ENCODE results near the gene DUSP28. TPM values are rescaled to one million over a fixed set of nuclear protein-coding genes. Genes with fewer than 3 reads are reported as not detected.

DUSP28 gene
- total RNA-seq, 1 experiment from 2014 or later = 8.1 TPM

DNA sequence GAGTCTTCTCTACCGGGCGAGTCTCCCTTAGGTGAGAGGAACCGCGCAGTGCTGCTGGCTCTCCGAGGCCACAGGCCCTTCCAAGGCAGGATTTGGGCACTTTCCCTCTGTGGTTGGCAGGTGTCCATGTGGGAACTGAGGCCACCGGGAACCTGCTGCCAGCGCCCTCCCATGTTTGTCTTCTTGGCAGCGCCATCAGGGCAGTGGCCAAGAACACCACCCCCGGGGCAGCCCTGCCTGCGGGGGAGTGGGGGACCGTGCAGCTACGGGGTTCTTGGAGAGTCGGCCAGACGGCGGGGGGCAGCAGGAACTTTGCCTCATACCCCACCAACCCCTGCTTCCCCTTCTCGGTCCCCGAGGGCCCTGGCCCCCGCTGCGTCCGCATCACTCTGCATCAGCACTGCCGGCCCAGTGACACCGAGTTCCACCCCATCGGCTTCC lies 36.4 kb downstream of the DUSP28 start:
- H3K4me2 ChIP-seq (ENCODE audit: low read depth, low read length, poor library complexity, severe bottlenecking) = no peak overlapping the region
- H3K9me3 ChIP-seq (ENCODE audit: low read length) = no peaks in the 10 kb centered on the region
- 0 out of 2 replicates have a peak, but pooled peaks cover 11% of the 10 kb centered on the region for H4K20me1 ChIP-seq (ENCODE audit: insufficient read depth, low read depth, low read length)
- no peak for DNase-seq
- no peak overlapping the region for H3K27ac ChIP-seq (ENCODE audit: low read length)
- no peaks in the 10 kb centered on the region for H3K9me2 ChIP-seq (replicated peaks; ENCODE audit: insufficient read depth, low read length)
- no peak overlapping the region for H3K4me3 ChIP-seq (ENCODE audit: low read length)
- no peaks in the 10 kb centered on the region for H3K4me1 ChIP-seq (ENCODE audit: low read length)
- H2AFZ ChIP-seq (ENCODE audit: low read length) = no peak overlapping the region
- H3K27me3 ChIP-seq (ENCODE audit: low read length) = no peaks in the 10 kb centered on the region
- no peaks in the 10 kb centered on the region for H3K36me3 ChIP-seq (ENCODE audit: insufficient read depth, low read length)
- peaks cover 12% of the 10 kb centered on the region; the same call in 1 of the 2 replicates for H3K79me2 ChIP-seq (ENCODE audit: low read length)
- no peak overlapping the region for H3K9ac ChIP-seq (ENCODE audit: low read length)

DNA sequence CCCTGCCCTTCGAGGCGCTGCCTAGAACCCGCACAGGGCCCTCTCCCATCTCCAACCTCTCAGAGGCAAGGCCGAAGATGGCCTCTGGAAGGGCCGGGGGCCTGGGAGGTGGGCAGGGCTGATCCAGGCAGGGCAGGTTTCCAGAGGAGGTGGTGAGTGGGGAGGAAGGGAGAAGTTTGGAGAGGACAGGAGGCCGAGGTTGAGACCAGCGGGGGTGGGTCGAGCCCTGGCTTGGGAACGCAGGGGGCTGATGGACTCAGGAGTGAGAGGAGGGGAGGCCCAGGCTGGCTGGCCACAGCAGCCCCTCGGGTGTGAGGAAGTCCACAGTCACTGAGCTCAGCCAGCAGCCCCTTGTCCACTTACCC lies 36.9 kb downstream of the DUSP28 start:
- H3K27me3 ChIP-seq (ENCODE audit: low read length) = no peaks in the 10 kb centered on the region
- no peaks in the 10 kb centered on the region for H3K36me3 ChIP-seq (ENCODE audit: insufficient read depth, low read length)
- peaks cover 7% of the 10 kb centered on the region; the same call in 1 of the 2 replicates for H3K79me2 ChIP-seq (ENCODE audit: low read length)
- no peaks in the 10 kb centered on the region for H3K4me1 ChIP-seq (ENCODE audit: low read length)
- no peak overlapping the region for H3K4me3 ChIP-seq (ENCODE audit: low read length)
- no peak overlapping the region for H3K27ac ChIP-seq (ENCODE audit: low read length)
- H3K9me2 ChIP-seq (replicated peaks; ENCODE audit: insufficient read depth, low read length) = no peaks in the 10 kb centered on the region
- H4K20me1 ChIP-seq (ENCODE audit: insufficient read depth, low read depth, low read length) = 0 out of 2 replicates have a peak, but pooled peaks cover 11% of the 10 kb centered on the region
- no peak for DNase-seq
- no peak overlapping the region for H3K9ac ChIP-seq (ENCODE audit: low read length)
- H3K9me3 ChIP-seq (ENCODE audit: low read length) = no peaks in the 10 kb centered on the region
- no peak overlapping the region for H2AFZ ChIP-seq (ENCODE audit: low read length)
- H3K4me2 ChIP-seq (ENCODE audit: low read depth, low read length, poor library complexity, severe bottlenecking) = no peak overlapping the region

DNA sequence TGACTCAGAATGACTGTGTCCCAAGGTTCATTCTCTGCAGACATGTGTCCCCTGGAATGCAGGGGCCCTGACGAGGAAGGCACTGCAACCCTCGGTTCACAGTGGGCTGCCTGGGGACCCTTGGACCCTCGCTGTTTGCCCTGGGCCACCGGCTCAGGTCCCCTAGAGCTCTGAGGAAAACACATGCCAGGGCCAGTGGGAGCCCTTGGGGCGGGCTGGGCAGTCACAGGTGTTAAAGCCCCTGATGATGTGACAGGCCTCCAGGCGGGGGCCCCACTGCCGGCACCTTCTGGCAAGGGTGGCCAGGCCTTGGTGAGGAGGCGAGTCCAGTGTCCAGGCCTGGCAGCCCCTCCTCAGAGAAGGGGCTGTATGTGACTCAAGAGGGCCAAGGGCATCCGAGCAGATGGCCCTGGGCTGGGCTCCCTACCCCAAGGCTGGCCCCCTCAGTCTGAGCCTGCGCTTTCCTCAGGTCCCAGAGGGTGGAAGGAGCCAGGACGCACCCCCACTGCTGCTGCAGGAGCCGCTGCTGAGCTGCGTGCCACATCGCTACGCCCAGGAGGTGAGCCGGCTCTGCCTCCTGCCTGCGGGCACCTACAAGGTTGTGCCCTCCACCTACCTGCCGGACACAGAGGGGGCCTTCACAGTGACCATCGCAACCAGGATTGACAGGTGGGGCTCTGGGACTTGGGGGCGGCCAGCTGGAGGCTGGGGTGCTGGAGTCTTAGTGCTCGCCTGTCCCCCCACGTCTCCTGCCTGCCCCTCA lies 37.4 kb downstream of the DUSP28 start:
- Histone ChIP-seq H2AFZ (ENCODE audit: low read length) (no peak overlapping the region), H3K79me2 (ENCODE audit: low read length) (peaks cover 4% of the 10 kb centered on the region; the same call in 1 of the 2 replicates), H3K4me1 (ENCODE audit: low read length) (no peaks in the 10 kb centered on the region), H4K20me1 (ENCODE audit: insufficient read depth, low read depth, low read length) (0 out of 2 replicates have a peak, but pooled peaks cover 11% of the 10 kb centered on the region), H3K9ac (ENCODE audit: low read length) (no peak overlapping the region), H3K4me3 (ENCODE audit: low read length) (no peak overlapping the region), H3K4me2 (ENCODE audit: low read depth, low read length, poor library complexity, severe bottlenecking) (no peak overlapping the region), H3K36me3 (ENCODE audit: insufficient read depth, low read length) (no peaks in the 10 kb centered on the region), H3K27ac (ENCODE audit: low read length) (no peak overlapping the region), H3K9me2 (replicated peaks; ENCODE audit: insufficient read depth, low read length) (no peaks in the 10 kb centered on the region), H3K9me3 (ENCODE audit: low read length) (no peaks in the 10 kb centered on the region), H3K27me3 (ENCODE audit: low read length) (no peaks in the 10 kb centered on the region)
- no peak for DNase-seq

DNA sequence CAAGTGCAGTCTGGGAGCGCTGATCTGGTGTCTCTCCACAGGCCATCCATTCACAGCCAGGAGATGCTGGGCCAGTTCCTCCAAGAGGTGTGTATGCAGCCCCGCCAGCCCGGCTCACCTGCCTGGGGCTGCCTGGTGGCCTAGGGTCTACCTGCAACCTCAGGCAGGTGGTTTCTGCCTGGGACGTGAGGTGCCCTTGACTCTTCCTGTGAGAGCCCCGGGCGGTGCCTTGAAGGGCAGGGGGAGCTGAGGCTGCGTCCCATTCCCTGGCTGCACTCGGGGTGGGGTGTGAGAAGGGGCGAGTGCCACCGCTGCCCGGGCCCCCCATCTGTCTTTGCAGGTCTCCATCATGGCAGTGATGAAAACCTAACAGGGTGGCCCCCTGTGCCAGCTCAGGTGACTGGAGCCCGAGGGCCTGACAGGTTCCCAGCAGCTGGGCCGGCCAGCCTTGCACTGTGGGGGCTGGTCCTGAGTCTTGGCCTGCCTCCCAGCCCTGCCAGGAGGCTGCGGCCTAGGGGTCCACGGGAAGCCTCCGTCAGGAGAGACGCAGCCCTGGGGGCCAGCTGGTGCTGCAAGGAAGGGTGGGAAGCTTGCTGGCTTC lies 38.3 kb downstream of the DUSP28 start:
- no peak for DNase-seq
- Histone ChIP-seq H3K9ac (ENCODE audit: low read length) (no peak overlapping the region), H3K36me3 (ENCODE audit: insufficient read depth, low read length) (no peaks in the 10 kb centered on the region), H2AFZ (ENCODE audit: low read length) (no peak overlapping the region), H3K4me3 (ENCODE audit: low read length) (no peak overlapping the region), H3K27ac (ENCODE audit: low read length) (no peak overlapping the region), H3K9me3 (ENCODE audit: low read length) (no peaks in the 10 kb centered on the region), H4K20me1 (ENCODE audit: insufficient read depth, low read depth, low read length) (0 out of 2 replicates have a peak, but pooled peaks cover 6% of the 10 kb centered on the region), H3K79me2 (ENCODE audit: low read length) (peaks cover 4% of the 10 kb centered on the region; the same call in 1 of the 2 replicates), H3K4me2 (ENCODE audit: low read depth, low read length, poor library complexity, severe bottlenecking) (no peak overlapping the region), H3K27me3 (ENCODE audit: low read length) (no peaks in the 10 kb centered on the region), H3K4me1 (ENCODE audit: low read length) (no peaks in the 10 kb centered on the region), H3K9me2 (replicated peaks; ENCODE audit: insufficient read depth, low read length) (no peaks in the 10 kb centered on the region)

DNA sequence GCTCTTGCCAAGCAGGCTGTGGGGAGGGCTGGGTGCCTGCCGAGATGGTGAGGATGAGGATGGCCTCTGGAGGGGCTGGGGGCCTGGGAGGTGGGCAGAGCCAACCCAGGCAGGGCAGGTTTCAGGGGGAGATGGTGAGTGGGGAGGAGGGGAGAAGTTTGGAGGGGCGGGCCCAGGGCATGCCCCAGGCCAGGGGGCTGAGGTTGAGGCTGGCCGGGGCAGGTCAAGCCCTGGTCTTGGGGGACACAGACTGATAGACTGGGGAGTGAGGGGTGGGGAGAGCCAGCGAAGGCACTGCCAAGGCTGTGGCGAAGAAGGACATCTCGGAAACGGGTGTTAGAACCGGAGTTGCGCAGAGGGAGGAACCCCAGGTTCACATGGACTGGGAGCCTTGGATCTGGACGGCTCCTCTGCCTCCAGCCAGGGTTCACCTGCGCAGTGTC lies 39.0 kb downstream of the DUSP28 start:
- H4K20me1 ChIP-seq (ENCODE audit: insufficient read depth, low read depth, low read length) = 0 out of 2 replicates have a peak, but pooled peaks cover 3% of the 10 kb centered on the region
- H3K4me1 ChIP-seq (ENCODE audit: low read length) = no peaks in the 10 kb centered on the region
- no peak overlapping the region for H3K4me2 ChIP-seq (ENCODE audit: low read depth, low read length, poor library complexity, severe bottlenecking)
- H3K27ac ChIP-seq (ENCODE audit: low read length) = no peak overlapping the region
- no peaks in the 10 kb centered on the region for H3K27me3 ChIP-seq (ENCODE audit: low read length)
- no peaks in the 10 kb centered on the region for H3K36me3 ChIP-seq (ENCODE audit: insufficient read depth, low read length)
- no peaks in the 10 kb centered on the region for H3K9me2 ChIP-seq (replicated peaks; ENCODE audit: insufficient read depth, low read length)
- no peak overlapping the region for H2AFZ ChIP-seq (ENCODE audit: low read length)
- no peak overlapping the region for H3K4me3 ChIP-seq (ENCODE audit: low read length)
- H3K79me2 ChIP-seq (ENCODE audit: low read length) = peaks cover 4% of the 10 kb centered on the region; the same call in 1 of the 2 replicates
- H3K9ac ChIP-seq (ENCODE audit: low read length) = no peak overlapping the region
- H3K9me3 ChIP-seq (ENCODE audit: low read length) = no peaks in the 10 kb centered on the region
- DNase-seq = no peak

DNA sequence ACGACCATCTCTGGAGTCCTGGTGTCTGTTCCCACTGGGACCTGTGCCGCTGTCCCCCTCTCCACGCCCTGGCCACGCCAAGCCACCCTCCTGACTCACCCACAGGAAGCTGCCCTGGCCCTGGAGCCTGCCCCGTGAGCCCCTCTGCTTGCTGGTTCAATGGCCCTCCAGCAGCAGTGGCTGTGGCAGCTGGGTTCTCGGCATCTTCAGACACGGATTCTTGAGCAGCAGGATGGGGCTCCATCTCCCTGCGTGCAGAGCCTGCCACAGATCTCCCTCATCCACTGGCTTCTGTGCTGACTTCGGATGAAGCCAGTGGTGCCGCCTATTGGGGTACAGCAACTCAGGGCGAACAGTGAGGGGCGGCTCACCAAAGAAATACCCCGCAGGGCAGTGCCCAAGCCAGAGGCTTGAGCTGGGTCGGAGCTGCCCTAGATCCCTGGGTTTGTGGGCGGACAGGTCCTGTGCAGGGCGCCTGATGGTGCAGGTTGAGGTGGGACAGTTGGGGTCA lies 40.3 kb downstream of the DUSP28 start:
- H3K9ac ChIP-seq (ENCODE audit: low read length) = no peak overlapping the region
- H3K36me3 ChIP-seq (ENCODE audit: insufficient read depth, low read length) = no peaks in the 10 kb centered on the region
- H3K79me2 ChIP-seq (ENCODE audit: low read length) = peaks cover 1% of the 10 kb centered on the region; the same call in 1 of the 2 replicates
- H3K27me3 ChIP-seq (ENCODE audit: low read length) = no peaks in the 10 kb centered on the region
- no peaks in the 10 kb centered on the region for H3K9me3 ChIP-seq (ENCODE audit: low read length)
- no peak overlapping the region for H3K4me3 ChIP-seq (ENCODE audit: low read length)
- H2AFZ ChIP-seq (ENCODE audit: low read length) = no peak overlapping the region
- H3K4me2 ChIP-seq (ENCODE audit: low read depth, low read length, poor library complexity, severe bottlenecking) = no peak overlapping the region
- no peak overlapping the region for H3K27ac ChIP-seq (ENCODE audit: low read length)
- H3K4me1 ChIP-seq (ENCODE audit: low read length) = no peaks in the 10 kb centered on the region
- no peak for DNase-seq
- no peaks in the 10 kb centered on the region for H3K9me2 ChIP-seq (replicated peaks; ENCODE audit: insufficient read depth, low read length)
- 0 out of 2 replicates have a peak, but pooled peaks cover 3% of the 10 kb centered on the region for H4K20me1 ChIP-seq (ENCODE audit: insufficient read depth, low read depth, low read length)

DNA sequence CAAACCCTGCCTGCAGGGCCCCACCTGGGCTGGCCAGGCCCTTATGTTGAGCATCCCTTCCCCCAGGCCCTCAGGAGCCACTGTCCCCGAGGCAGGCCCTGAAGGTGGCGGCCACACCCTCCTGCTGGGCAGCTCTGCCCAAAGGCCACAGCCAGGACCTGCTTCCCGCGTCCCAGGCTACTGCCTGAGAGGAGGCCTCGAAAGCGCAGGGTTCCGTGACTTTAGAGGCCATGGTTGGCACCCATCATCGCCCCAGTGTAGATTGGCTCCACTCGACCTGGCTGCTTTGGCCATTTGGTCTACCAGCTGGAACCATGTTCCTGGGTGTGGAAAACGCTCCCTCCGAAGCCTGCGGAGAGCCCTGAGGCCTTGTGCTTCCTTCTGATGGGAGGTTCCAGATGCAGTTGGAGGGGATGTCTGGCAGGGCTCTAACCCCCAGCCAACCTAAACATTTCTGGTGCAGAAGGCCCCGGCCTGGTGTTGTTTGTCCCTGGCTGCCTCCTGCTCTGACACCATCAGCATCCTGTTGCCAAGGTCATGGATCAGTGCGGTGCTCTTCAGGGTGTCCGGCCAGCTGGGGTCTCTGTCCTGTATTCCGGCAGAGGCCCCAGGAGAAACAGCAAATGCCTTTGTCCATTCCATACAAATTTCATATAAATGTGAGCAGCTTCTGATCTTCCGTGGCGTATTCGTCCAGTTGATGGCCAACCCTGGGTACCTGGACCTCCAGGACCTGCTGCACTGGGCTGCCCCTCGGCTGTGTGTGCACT lies 41.1 kb downstream of the DUSP28 start:
- no peak overlapping the region for H2AFZ ChIP-seq (ENCODE audit: low read length)
- H4K20me1 ChIP-seq (ENCODE audit: insufficient read depth, low read depth, low read length) = no peaks in the 10 kb centered on the region
- H3K27me3 ChIP-seq (ENCODE audit: low read length) = no peaks in the 10 kb centered on the region
- no peak for DNase-seq
- H3K9me3 ChIP-seq (ENCODE audit: low read length) = no peaks in the 10 kb centered on the region
- H3K4me2 ChIP-seq (ENCODE audit: low read depth, low read length, poor library complexity, severe bottlenecking) = no peak overlapping the region
- H3K9me2 ChIP-seq (replicated peaks; ENCODE audit: insufficient read depth, low read length) = no peaks in the 10 kb centered on the region
- no peak overlapping the region for H3K9ac ChIP-seq (ENCODE audit: low read length)
- H3K4me3 ChIP-seq (ENCODE audit: low read length) = no peak overlapping the region
- H3K4me1 ChIP-seq (ENCODE audit: low read length) = no peaks in the 10 kb centered on the region
- no peaks in the 10 kb centered on the region for H3K36me3 ChIP-seq (ENCODE audit: insufficient read depth, low read length)
- H3K79me2 ChIP-seq (ENCODE audit: low read length) = no peaks in the 10 kb centered on the region
- H3K27ac ChIP-seq (ENCODE audit: low read length) = no peak overlapping the region

DNA sequence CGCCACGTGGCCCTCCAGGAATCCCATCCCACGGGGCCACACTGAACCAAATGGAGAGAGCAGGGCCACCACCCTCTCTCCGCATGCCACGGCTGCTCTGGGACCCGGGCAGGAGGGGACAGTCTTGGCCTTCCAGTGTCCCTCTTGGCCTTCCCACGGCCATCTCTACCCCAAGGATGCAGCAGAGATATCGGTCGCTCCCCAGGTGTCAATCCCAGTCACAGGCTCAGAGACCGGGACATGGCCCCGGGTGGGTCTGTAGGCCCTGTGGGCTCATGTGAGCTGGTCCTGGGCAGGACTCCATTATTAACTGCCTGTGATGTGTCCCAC lies 41.6 kb downstream of the DUSP28 start:
- Histone ChIP-seq H3K36me3 (ENCODE audit: insufficient read depth, low read length) (no peaks in the 10 kb centered on the region), H3K27ac (ENCODE audit: low read length) (no peak overlapping the region), H3K9me3 (ENCODE audit: low read length) (no peaks in the 10 kb centered on the region), H3K27me3 (ENCODE audit: low read length) (no peaks in the 10 kb centered on the region), H3K9ac (ENCODE audit: low read length) (no peak overlapping the region), H2AFZ (ENCODE audit: low read length) (no peak overlapping the region), H3K4me2 (ENCODE audit: low read depth, low read length, poor library complexity, severe bottlenecking) (no peak overlapping the region), H3K4me1 (ENCODE audit: low read length) (no peaks in the 10 kb centered on the region), H3K4me3 (ENCODE audit: low read length) (no peak overlapping the region), H3K79me2 (ENCODE audit: low read length) (no peaks in the 10 kb centered on the region), H3K9me2 (replicated peaks; ENCODE audit: insufficient read depth, low read length) (no peaks in the 10 kb centered on the region), H4K20me1 (ENCODE audit: insufficient read depth, low read depth, low read length) (no peaks in the 10 kb centered on the region)
- no peak for DNase-seq

All from Karpas-422 (cell line).